GM23338 (cell line): Measurements from ENCODE around the gene APEX1. TPM values are rescaled to one million over a fixed set of nuclear protein-coding genes. Genes with fewer than 3 reads are reported as not detected.

Experiments
- ATAC-seq: fragments of 200-7000 bp; cut with Tn5 transposase; 3 replicates; pipeline ENCODE4 v1.9.1; 2020
- DNase-seq: peaks from one replicate; pipeline ENCODE4 v3.0.0-alpha.2; 2015; ENCODE audit warnings: low spot score
- H2AFZ ChIP-seq: fragments of 200-600 bp; sonication (generic); 2 replicates; pipeline ENCODE4 v1.8.0; 2016; ENCODE audit warnings: antibody characterized with exemption, mild to moderate bottlenecking, moderate library complexity
- H3F3A ChIP-seq: fragments of 200-600 bp; sonication (generic); replicated peaks from 2 replicates; pipeline ENCODE4 v1.8.0; 2017; ENCODE audit warnings: antibody characterized with exemption, mixed run types, low read depth
- H3K27ac ChIP-seq: fragments of 200-600 bp; sonication (generic); 2 replicates; pipeline ENCODE4 v1.6.1; 2016; ENCODE audit warnings: low read depth
- H3K27me3 ChIP-seq: fragments of 200-600 bp; sonication (generic); 2 replicates; pipeline ENCODE4 v1.8.0; 2016; ENCODE audit warnings: mild to moderate bottlenecking, mixed run types, moderate library complexity; ENCODE audit not compliant: insufficient read depth
- H3K36me3 ChIP-seq: fragments of 200-600 bp; sonication (generic); 2 replicates; pipeline ENCODE4 v1.8.0; 2016; ENCODE audit warnings: mild to moderate bottlenecking; ENCODE audit not compliant: insufficient read depth
- H3K4me1 ChIP-seq: fragments of 200-600 bp; sonication (generic); 2 replicates; pipeline ENCODE4 v1.8.0; 2016; ENCODE audit warnings: mild to moderate bottlenecking, moderate library complexity; ENCODE audit not compliant: insufficient read depth
- H3K4me2 ChIP-seq: fragments of 200-600 bp; sonication (generic); 2 replicates; pipeline ENCODE4 v1.7.1; 2017; ENCODE audit warnings: mixed run types
- H3K4me3 ChIP-seq: fragments of 200-600 bp; sonication (generic); 2 replicates; pipeline ENCODE4 v1.6.1; 2016; ENCODE audit warnings: mixed run types
- H3K79me2 ChIP-seq: fragments of 200-600 bp; sonication (generic); replicated peaks from 2 replicates; pipeline ENCODE4 v1.8.0; 2017; ENCODE audit warnings: mild to moderate bottlenecking; ENCODE audit not compliant: insufficient read depth
- H3K9me2 ChIP-seq: fragments of 200-600 bp; sonication (generic); 2 replicates; pipeline ENCODE4 v1.8.0; 2017; ENCODE audit not compliant: insufficient read depth
- H4K20me1 ChIP-seq: fragments of 200-600 bp; sonication (generic); replicated peaks from 2 replicates; pipeline ENCODE4 v1.8.0; 2017; ENCODE audit warnings: mild to moderate bottlenecking; ENCODE audit not compliant: insufficient read depth
- H3K27ac Mint-ChIP-seq: 2 replicates; pipeline ENCODE4 v1.8.0; 2020; ENCODE audit warnings: inconsistent platforms, mild to moderate bottlenecking, moderate library complexity, mixed read lengths
- H3K27me3 Mint-ChIP-seq: 3 replicates; pipeline ENCODE4 v1.8.0; 2022; ENCODE audit warnings: low read depth, mild to moderate bottlenecking, moderate library complexity, mixed read lengths, inconsistent platforms; ENCODE audit not compliant: insufficient read depth, poor library complexity
- H3K36me3 Mint-ChIP-seq: 3 replicates; pipeline ENCODE4 v1.8.0; 2021; ENCODE audit warnings: low read depth, mild to moderate bottlenecking, inconsistent platforms, moderate library complexity, mixed read lengths
- H3K4me1 Mint-ChIP-seq: 3 replicates; pipeline ENCODE4 v1.8.0; 2020; ENCODE audit warnings: mild to moderate bottlenecking, inconsistent platforms, mixed read lengths
- H3K4me3 Mint-ChIP-seq: 3 replicates; pipeline ENCODE4 v1.8.0; 2021; ENCODE audit warnings: moderate library complexity, mild to moderate bottlenecking, inconsistent platforms, mixed read lengths
- H3K9me3 Mint-ChIP-seq: 3 replicates; pipeline ENCODE4 v1.8.0; 2020; ENCODE audit warnings: moderate library complexity, mild to moderate bottlenecking, inconsistent platforms, mixed read lengths
- CREB1 ChIP-seq: fragments of 250-450 bp; sonication (Bioruptor Pico); IDR thresholded peaks from 2 replicates; pipeline ENCODE4 v1.5.0; 2020; ENCODE audit warnings: low read depth, mild to moderate bottlenecking, moderate library complexity
- CTCF ChIP-seq, 2 experiments: fragments of 200-600 bp in 1 of 2; sonication (generic) in 1 of 2; conservative IDR thresholded peaks; 2 replicates each; pipeline versions ENCODE4 v1.5.1 to v1.6.1; 2016 to 2017; ENCODE audit warnings: antibody characterized with exemption in 2 of 2, low read depth in 2 of 2, mild to moderate bottlenecking in 2 of 2, moderate library complexity in 1 of 2
- EZH2 ChIP-seq: fragments of 200-600 bp; sonication (generic); IDR thresholded peaks from one replicate; pipeline ENCODE4 v1.8.0; 2017; ENCODE audit warnings: antibody characterized with exemption, mild to moderate bottlenecking, low read depth; ENCODE audit not compliant: unreplicated experiment
- EZH2phosphoT487 ChIP-seq: fragments of 200-600 bp; sonication (generic); IDR thresholded peaks from one replicate; pipeline ENCODE4 v1.8.1; 2018; ENCODE audit warnings: antibody characterized with exemption; ENCODE audit not compliant: unreplicated experiment
- JUNB ChIP-seq: IDR thresholded peaks from one replicate; pipeline ENCODE4 v1.6.1; 2016; ENCODE audit warnings: antibody characterized with exemption; ENCODE audit not compliant: unreplicated experiment
- NANOG ChIP-seq: IDR thresholded peaks from 2 replicates; pipeline ENCODE4 v1.6.1; 2016; ENCODE audit warnings: antibody characterized with exemption, borderline replicate concordance
- POLR2AphosphoS5 ChIP-seq: IDR thresholded peaks from 2 replicates; pipeline ENCODE4 v1.6.1; 2016; ENCODE audit warnings: antibody characterized with exemption, low read depth
- STAT1 ChIP-seq: IDR thresholded peaks from one replicate; pipeline ENCODE4 v1.6.1; 2016; ENCODE audit warnings: antibody characterized with exemption; ENCODE audit not compliant: unreplicated experiment
- ZNF114 ChIP-seq: fragments of 250-450 bp; sonication (Bioruptor Pico); IDR thresholded peaks from 2 replicates; pipeline ENCODE4 v1.5.0; 2020; ENCODE audit warnings: mild to moderate bottlenecking, moderate library complexity
- ZNF331 ChIP-seq: fragments of 250-450 bp; sonication (Bioruptor Pico); IDR thresholded peaks from 2 replicates; pipeline ENCODE4 v1.5.0; 2020; ENCODE audit warnings: low read depth, mild to moderate bottlenecking, moderate library complexity
- ZNF462 ChIP-seq: fragments of 250-450 bp; sonication (Bioruptor Pico); IDR thresholded peaks from 2 replicates; pipeline ENCODE4 v1.5.0; 2020; ENCODE audit warnings: mild to moderate bottlenecking, moderate library complexity
- polyA plus RNA-seq: library from polyadenylated mRNA; unstranded; fragments of >200 nt; fragmentation: Nextera tagmentation; extraction: Ambion mirVana; gene quantifications from 2 replicates; pipeline ENCODE4 v1.2.1, GENCODE V29; 2016
- total RNA-seq: library from RNA; depleted of rRNA; stranded (reverse); fragments of >200 nt; shearing (Covaris generic); gene quantifications from 2 replicates; pipeline ENCODE4 v1.2.3, GENCODE V29; 2014
- TF ChIP-seq, protein P1 (sequence below): IDR thresholded peaks from 2 replicates; pipeline ENCODE4 v1.6.1; 2016; ENCODE audit warnings: antibody characterized with exemption
- TF ChIP-seq, protein P2 (sequence below): IDR thresholded peaks from one replicate; pipeline ENCODE4 v1.6.1; 2018; ENCODE audit warnings: antibody characterized with exemption; ENCODE audit not compliant: unreplicated experiment

APEX1 gene
- total and polyA plus RNA-seq, 2 experiments from 2014 or later: 247 to 279 TPM

DNA sequence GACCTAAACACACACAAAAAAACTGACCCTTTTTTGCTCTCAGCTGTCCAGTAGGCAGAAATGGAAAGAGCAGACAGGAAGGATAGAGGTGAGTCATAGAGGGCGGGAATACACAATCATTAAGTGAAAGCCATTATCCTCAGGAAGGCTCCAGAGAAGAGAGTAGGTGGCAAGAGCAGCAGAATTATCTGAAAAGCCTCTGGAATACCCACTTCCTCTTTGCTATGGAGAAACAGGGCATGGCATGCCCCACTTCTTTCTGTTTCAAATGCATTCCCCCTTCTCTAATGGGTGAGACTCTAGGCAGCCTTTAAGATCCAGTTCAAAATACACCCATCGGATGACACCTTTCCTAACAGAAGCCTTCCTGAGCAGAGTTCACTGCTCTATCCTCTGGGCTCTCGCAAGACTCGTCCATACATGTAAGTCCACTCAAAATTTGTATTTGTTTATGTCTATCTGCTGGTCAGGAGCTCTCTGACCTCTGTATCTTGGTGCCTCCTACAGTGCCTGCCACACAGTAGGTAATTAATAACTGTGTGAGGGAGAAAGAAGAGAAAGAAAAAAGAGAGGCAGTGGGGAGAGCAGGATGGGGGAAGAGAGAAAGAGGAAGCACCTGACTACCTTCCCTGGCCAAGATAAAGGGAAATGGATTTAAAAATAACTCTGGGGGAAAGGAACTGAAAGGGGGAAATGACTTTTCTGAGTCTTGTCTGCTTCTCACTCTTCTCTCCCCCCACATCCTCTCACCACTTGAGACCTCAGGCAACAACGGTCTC, 27.6 kb upstream of the APEX1 start:
- Histone ChIP-seq H3K27me3 (no peaks in the 10 kb centered on the region), H3K9me2 (peaks cover 6% of the 10 kb centered on the region; the same call in 1 of the 2 replicates), H3K4me1 (peaks cover 14% of the 10 kb centered on the region), H3K79me2 (no peaks in the 10 kb centered on the region), H3F3A (no peaks in the 10 kb centered on the region), H3K36me3 (no peaks in the 10 kb centered on the region), H3K4me3 (no peak overlapping the region), H4K20me1 (no peaks in the 10 kb centered on the region), H2AFZ (peak overlapping the region; percentile 95), H3K4me2 (0 out of 2 replicates have a peak overlapping the region, but pooled peaks have one; percentile 51), H3K27ac (no peak overlapping the region)
- H3K36me3 Mint-ChIP-seq: no peaks in the 10 kb centered on the region
- TF ChIP-seq EZH2: no peak
- TF ChIP-seq CREB1 (CRISPR knock-in tag): no peak
- no peak for TF ChIP-seq STAT1
- TF ChIP-seq JUNB: no peak
- no peak for TF ChIP-seq NANOG
- TF ChIP-seq EZH2phosphoT487: no peak
- no peak for TF ChIP-seq ZNF331
- TF ChIP-seq, protein P1, sequence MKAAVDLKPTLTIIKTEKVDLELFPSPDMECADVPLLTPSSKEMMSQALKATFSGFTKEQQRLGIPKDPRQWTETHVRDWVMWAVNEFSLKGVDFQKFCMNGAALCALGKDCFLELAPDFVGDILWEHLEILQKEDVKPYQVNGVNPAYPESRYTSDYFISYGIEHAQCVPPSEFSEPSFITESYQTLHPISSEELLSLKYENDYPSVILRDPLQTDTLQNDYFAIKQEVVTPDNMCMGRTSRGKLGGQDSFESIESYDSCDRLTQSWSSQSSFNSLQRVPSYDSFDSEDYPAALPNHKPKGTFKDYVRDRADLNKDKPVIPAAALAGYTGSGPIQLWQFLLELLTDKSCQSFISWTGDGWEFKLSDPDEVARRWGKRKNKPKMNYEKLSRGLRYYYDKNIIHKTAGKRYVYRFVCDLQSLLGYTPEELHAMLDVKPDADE: no peak
- TF ChIP-seq POLR2AphosphoS5: no peak
- no peak for TF ChIP-seq CTCF (conservative IDR thresholded peaks at IDR 0.05; ENCODE audit: low read depth in 2 of 2)
- TF ChIP-seq ZNF114 (CRISPR knock-in tag): no peak
- TF ChIP-seq, protein P2, sequence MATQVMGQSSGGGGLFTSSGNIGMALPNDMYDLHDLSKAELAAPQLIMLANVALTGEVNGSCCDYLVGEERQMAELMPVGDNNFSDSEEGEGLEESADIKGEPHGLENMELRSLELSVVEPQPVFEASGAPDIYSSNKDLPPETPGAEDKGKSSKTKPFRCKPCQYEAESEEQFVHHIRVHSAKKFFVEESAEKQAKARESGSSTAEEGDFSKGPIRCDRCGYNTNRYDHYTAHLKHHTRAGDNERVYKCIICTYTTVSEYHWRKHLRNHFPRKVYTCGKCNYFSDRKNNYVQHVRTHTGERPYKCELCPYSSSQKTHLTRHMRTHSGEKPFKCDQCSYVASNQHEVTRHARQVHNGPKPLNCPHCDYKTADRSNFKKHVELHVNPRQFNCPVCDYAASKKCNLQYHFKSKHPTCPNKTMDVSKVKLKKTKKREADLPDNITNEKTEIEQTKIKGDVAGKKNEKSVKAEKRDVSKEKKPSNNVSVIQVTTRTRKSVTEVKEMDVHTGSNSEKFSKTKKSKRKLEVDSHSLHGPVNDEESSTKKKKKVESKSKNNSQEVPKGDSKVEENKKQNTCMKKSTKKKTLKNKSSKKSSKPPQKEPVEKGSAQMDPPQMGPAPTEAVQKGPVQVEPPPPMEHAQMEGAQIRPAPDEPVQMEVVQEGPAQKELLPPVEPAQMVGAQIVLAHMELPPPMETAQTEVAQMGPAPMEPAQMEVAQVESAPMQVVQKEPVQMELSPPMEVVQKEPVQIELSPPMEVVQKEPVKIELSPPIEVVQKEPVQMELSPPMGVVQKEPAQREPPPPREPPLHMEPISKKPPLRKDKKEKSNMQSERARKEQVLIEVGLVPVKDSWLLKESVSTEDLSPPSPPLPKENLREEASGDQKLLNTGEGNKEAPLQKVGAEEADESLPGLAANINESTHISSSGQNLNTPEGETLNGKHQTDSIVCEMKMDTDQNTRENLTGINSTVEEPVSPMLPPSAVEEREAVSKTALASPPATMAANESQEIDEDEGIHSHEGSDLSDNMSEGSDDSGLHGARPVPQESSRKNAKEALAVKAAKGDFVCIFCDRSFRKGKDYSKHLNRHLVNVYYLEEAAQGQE: no peak
- no peak for TF ChIP-seq ZNF462 (CRISPR knock-in tag)
- H3K4me3 Mint-ChIP-seq: no peak overlapping the region
- H3K27me3 Mint-ChIP-seq: peaks cover 11% of the 10 kb centered on the region
- H3K4me1 Mint-ChIP-seq: peaks cover 14% of the 10 kb centered on the region; the same call in 2 of the 3 replicates
- DNase-seq: no peak
- H3K27ac Mint-ChIP-seq: no peak overlapping the region
- no peak for ATAC-seq
- no peaks in the 10 kb centered on the region for H3K9me3 Mint-ChIP-seq
